D721Med (cell line): Measurements from ENCODE around the gene RAET1E.
"Not testable (repeated sequence)": the region's sequence is repeated elsewhere in the genome, so short reads cannot be mapped to it uniquely, and the experiment has no call there.

ENCODE experiments used
- DNase-seq: peaks from one replicate; pipeline ENCODE4 v3.0.0; 2011; ENCODE audit warnings: low spot score; ENCODE audit not compliant: insufficient read length
- FAIRE-seq: peaks from 2 replicates; lab custom pipeline; 2011; peaks lifted over from hg19 to GRCh38; lab: Jason Lieb, UNC
- TF ChIP-seq, protein P1 (sequence below): IDR thresholded peaks from 2 replicates; pipeline ENCODE4 v1.5.1; 2012; ENCODE audit warnings: mild to moderate bottlenecking, control low read depth; ENCODE audit not compliant: insufficient read depth; ENCODE audit errors: missing control alignments

The RAET1E gene

DNA sequence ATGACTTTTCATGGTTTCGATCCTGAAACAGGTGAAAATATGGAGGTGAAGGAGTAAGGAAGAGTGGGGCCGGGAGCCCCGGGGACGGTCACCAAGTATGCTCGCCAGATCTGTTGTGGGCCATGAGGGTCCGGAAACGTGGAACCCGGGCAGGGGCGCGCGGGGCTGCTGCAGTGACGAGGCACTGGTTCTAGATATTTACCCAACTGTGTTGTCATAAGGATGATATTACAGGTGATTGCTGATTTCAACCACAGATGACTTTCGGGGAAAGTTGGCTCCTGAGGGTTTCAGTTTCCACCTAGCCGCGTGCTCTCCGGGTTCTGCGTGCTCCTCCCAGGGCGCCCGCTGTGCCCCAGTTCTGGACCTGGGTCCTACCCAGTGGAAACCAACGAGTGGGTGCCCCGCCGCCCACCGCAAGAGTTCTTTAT is 12.8 kb upstream of the RAET1E start:
- TF ChIP-seq, protein P1, sequence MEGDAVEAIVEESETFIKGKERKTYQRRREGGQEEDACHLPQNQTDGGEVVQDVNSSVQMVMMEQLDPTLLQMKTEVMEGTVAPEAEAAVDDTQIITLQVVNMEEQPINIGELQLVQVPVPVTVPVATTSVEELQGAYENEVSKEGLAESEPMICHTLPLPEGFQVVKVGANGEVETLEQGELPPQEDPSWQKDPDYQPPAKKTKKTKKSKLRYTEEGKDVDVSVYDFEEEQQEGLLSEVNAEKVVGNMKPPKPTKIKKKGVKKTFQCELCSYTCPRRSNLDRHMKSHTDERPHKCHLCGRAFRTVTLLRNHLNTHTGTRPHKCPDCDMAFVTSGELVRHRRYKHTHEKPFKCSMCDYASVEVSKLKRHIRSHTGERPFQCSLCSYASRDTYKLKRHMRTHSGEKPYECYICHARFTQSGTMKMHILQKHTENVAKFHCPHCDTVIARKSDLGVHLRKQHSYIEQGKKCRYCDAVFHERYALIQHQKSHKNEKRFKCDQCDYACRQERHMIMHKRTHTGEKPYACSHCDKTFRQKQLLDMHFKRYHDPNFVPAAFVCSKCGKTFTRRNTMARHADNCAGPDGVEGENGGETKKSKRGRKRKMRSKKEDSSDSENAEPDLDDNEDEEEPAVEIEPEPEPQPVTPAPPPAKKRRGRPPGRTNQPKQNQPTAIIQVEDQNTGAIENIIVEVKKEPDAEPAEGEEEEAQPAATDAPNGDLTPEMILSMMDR: no peak
- no peak for FAIRE-seq
- DNase-seq: no peak

DNA sequence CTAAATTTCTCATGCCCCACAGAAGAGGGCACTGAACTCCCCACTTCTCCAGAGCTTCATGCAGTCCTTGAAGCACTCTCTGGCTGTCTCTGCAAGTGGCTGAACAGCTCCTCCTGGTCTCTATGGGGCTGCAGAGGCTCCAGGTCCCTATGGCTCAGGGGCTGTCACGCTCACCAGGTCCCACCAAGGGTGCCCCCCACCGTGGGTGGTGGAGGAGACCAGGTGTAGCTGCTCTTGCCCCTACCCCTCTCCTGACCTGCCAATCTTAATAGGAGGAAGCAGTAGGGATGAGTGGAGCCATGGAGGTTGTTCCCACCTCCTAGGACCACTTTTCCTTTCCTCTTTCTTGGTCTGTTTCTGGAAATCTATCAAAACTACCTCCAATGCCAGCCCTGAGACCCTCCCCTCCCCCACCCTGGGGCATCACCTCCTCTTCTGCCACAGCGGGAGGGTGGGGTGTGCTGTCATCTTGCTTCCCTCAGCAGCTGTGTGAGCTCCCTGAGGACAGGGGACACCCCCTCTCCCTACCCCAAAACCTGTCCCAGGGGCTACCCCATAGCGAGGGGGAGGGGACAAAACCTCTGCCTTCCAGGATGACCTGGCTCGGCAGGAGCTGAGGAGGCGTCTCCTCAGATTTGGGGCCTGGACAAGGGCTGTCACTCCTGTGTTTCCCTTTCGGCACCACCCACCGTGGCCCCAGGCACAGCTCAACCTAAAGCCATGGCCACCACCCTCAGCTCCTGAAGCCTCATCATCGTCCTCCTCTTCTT is 12.0 kb upstream of the RAET1E start:
- FAIRE-seq: no peak
- no peak for DNase-seq
- TF ChIP-seq, protein P1: no peak

DNA sequence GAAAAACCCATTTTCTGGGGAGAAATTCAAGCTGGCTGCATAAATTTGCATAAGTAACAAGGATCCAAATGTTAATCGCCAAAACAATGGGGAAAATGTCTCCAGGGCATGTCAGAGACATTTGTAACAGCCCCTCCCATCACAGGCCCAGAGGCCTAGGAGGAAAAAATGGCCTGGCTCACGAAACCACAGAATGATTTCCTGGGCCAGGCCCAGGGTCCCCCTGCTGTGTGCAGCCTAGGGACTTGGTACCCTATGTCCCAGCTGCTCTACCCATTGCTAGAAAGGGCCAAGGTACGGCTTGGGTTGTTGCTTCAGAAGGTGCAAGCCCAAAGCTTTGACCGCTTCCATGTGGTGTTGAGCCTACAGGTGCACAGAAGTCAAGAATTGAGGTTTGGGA is 10.6 kb upstream of the RAET1E start:
- FAIRE-seq: not testable (repeated sequence)

DNA sequence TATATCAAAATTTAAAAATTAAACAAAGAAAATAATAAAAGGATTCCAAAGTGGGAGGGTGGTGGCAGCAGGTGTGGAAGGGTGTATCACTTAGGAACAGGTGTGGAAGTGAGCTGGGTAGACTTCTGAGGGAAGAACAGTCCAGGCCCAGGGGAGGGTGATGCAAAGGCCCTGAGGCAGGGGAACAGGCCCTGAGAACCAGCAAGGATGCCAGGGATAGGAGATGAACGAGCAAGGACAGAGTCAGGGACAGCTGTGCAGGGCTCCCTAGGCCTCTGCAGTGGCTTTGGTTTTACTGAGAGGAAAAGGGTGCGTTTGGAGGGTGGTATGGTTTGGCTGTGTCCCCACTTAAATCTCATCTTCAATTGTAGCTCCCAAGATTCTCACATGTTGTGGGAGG is 9.4 kb upstream of the RAET1E start:
- DNase-seq: no peak
- no peak for FAIRE-seq
- TF ChIP-seq, protein P1: no peak

More for the DNA sequence above, 10.6 kb upstream of the RAET1E start:
- not testable (repeated sequence) for DNase-seq

DNA sequence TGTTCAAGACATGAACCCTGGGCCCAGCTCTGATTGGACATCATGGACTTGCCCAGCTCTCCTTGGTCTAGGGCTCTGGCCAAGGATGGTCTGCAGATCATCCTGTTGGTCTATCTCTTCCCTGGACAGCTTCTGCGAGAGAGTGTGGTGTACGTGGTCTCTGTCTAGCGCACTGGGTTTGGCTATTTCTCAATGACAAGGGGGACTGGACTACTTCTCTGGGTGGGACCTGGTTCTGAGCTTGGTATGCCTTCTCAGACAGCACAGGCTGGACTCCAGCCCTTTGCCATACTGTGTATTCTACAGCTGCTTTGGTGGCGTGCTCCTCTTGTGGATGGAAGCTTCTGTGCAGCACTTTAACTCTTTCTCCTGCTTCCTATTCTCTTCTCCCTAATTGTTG is 8.5 kb upstream of the RAET1E start:
- DNase-seq (no peak), FAIRE-seq (no peak)
- TF ChIP-seq, protein P1: no peak

DNA sequence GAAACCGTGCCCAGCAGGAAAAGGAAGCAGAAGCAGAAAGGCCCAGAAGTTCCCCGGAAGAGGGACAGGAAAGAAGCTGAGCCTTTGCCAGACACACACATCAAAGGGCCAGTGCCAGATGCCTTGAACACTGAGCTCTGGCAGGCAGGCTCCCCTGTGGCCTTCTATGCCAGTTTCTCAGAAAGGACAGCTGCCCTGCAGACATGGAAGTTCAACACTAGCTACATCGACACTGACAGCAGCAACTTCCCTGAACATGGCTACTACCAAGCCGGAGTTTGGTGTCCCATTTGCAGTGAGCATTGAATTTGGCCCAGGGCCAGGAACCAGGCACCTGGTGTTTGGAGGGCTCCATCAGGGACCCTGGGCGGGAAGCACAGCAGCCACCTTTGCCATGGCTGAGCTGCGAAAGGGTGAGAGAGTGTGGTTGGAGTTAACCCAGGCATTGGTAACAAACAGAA is 8.0 kb upstream of the RAET1E start:
- TF ChIP-seq, protein P1: no peak
- DNase-seq (no peak), FAIRE-seq (no peak)

DNA sequence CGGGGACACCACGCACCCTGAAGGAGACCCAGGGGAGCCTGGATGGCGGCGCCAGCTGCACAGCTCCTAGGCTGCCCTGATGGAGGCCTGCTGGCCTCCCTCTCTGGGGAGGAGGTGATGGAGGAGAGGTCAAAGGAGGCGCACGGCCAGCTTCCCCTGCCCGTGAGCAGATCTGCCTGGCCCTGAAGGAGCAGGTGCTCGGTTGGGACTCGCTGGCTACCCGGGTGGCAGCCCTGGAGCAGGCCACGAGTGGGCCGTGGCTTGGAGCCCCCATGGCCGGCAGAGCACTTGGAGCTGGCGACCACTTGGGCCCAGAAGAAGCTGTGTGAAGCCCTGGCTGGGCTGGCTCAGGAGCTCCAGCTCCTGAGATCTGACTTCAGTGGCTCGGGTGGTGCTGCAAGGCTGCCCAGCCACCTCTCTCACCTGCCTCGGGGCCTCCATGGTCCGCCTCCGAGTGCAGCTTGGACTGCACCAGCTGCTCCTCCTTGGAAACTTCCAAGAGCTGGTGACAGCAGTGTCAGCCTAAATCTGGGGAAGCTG is 7.5 kb upstream of the RAET1E start:
- DNase-seq (no peak), FAIRE-seq (no peak)
- TF ChIP-seq, protein P1: no peak
